HepG2 (cell line): ENCODE results near the gene BRD1. TPM values are rescaled to one million over a fixed set of nuclear protein-coding genes. Genes with fewer than 3 reads are reported as not detected.

Source experiments
- FOSL1 ChIP-seq: sonication (generic); formaldehyde crosslinking; IDR thresholded peaks from 2 replicates; pipeline ENCODE4 v1.9.0; 2021; ENCODE audit warnings: missing genetic modification reagents, borderline replicate concordance
- JUNB ChIP-seq: sonication (generic); formaldehyde crosslinking; IDR thresholded peaks from 2 replicates; pipeline ENCODE4 v1.8.0; 2022; ENCODE audit warnings: missing genetic modification reagents, mild to moderate bottlenecking, borderline replicate concordance
- ZBTB21 ChIP-seq: sonication (generic); formaldehyde crosslinking; IDR thresholded peaks from 2 replicates; pipeline ENCODE4 v1.4.0; 2020; ENCODE audit warnings: missing genetic modification reagents
- ZFP62 ChIP-seq: sonication (generic); formaldehyde crosslinking; IDR thresholded peaks from 2 replicates; pipeline ENCODE4 v1.4.0; 2020; ENCODE audit warnings: missing genetic modification reagents
- ZHX2 ChIP-seq, 2 experiments: sonication (generic) in 1 of 2; formaldehyde crosslinking in 1 of 2; IDR thresholded peaks; 2 replicates each; pipeline versions ENCODE4 v1.6.1 to v1.9.0; 2014 to 2022; ENCODE audit warnings: antibody characterized with exemption in 1 of 2, borderline replicate concordance in 1 of 2, inconsistent platforms in 1 of 2, low read depth in 1 of 2, missing genetic modification reagents in 1 of 2
- ZNF264 ChIP-seq: sonication (generic); formaldehyde crosslinking; IDR thresholded peaks from 2 replicates; pipeline ENCODE4 v1.4.0; 2020; ENCODE audit warnings: missing genetic modification reagents
- ZNF710 ChIP-seq: sonication (generic); formaldehyde crosslinking; IDR thresholded peaks from 2 replicates; pipeline ENCODE4 v1.5.0; 2020; ENCODE audit warnings: mild to moderate bottlenecking, missing genetic modification reagents, borderline replicate concordance
- polyA plus RNA-seq, 8 experiments: library from polyadenylated mRNA; depleted of rRNA in 3 of 8; stranded (reverse) in 7 of 8; unstranded in 1 of 8; fragments of >200 nt; fragmentation: Illumina TruSeq in 4 of 8; extraction: Trizol in 4 of 8; gene quantifications; 2 replicates each; pipeline versions ENCODE4 v1.2.1 to v1.2.3, GENCODE V29; 2011 to 2016; ENCODE audit warnings: low read depth in 4 of 8, missing spikeins in 1 of 8, mixed read lengths in 1 of 8; ENCODE audit not compliant: insufficient read depth in 1 of 8
- total RNA-seq, 5 experiments: library from RNA; depleted of rRNA; stranded (reverse); fragments of >200 nt; fragmentation: Illumina TruSeq; extraction: Trizol; gene quantifications; 2 replicates each; pipeline ENCODE4 v1.2.3, GENCODE V29; 2016; ENCODE audit warnings: low read depth in 1 of 5
- TF ChIP-seq, protein P1 (sequence below): sonication (generic); formaldehyde crosslinking; IDR thresholded peaks from 2 replicates; pipeline ENCODE4 v1.4.0; 2020; ENCODE audit warnings: missing genetic modification reagents, borderline replicate concordance
- TF ChIP-seq, protein P2 (sequence below): sonication (generic); formaldehyde crosslinking; IDR thresholded peaks from 2 replicates; pipeline ENCODE4 v1.4.0; 2020; ENCODE audit warnings: missing genetic modification reagents

BRD1 gene
- total and polyA plus RNA-seq, 2 of the 13 experiments (the other 11 are each of a cell fraction or from before 2014, with no cell fraction given), result 5.1 to 12.0 TPM

GRCh38 chr22:49764127-49764581 lies 63.5 kb downstream of the BRD1 start (continued):
- TF ChIP-seq JUNB (CRISPR knock-in tag) (no peak), ZNF264 (CRISPR knock-in tag) (no peak), FOSL1 (CRISPR knock-in tag) (no peak), ZFP62 (CRISPR knock-in tag) (no peak), ZNF710 (CRISPR knock-in tag) (no peak), ZHX2 (IDR thresholded peaks at IDR 0.05; ENCODE audit: low read depth) (no peak), ZHX2 (CRISPR knock-in tag; IDR thresholded peaks at IDR 0.05; ENCODE audit: borderline replicate concordance) (no peak), ZBTB21 (CRISPR knock-in tag) (no peak)
- TF ChIP-seq, protein P1, sequence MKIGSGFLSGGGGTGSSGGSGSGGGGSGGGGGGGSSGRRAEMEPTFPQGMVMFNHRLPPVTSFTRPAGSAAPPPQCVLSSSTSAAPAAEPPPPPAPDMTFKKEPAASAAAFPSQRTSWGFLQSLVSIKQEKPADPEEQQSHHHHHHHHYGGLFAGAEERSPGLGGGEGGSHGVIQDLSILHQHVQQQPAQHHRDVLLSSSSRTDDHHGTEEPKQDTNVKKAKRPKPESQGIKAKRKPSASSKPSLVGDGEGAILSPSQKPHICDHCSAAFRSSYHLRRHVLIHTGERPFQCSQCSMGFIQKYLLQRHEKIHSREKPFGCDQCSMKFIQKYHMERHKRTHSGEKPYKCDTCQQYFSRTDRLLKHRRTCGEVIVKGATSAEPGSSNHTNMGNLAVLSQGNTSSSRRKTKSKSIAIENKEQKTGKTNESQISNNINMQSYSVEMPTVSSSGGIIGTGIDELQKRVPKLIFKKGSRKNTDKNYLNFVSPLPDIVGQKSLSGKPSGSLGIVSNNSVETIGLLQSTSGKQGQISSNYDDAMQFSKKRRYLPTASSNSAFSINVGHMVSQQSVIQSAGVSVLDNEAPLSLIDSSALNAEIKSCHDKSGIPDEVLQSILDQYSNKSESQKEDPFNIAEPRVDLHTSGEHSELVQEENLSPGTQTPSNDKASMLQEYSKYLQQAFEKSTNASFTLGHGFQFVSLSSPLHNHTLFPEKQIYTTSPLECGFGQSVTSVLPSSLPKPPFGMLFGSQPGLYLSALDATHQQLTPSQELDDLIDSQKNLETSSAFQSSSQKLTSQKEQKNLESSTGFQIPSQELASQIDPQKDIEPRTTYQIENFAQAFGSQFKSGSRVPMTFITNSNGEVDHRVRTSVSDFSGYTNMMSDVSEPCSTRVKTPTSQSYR (CRISPR knock-in tag), result no peak
- TF ChIP-seq, protein P2, sequence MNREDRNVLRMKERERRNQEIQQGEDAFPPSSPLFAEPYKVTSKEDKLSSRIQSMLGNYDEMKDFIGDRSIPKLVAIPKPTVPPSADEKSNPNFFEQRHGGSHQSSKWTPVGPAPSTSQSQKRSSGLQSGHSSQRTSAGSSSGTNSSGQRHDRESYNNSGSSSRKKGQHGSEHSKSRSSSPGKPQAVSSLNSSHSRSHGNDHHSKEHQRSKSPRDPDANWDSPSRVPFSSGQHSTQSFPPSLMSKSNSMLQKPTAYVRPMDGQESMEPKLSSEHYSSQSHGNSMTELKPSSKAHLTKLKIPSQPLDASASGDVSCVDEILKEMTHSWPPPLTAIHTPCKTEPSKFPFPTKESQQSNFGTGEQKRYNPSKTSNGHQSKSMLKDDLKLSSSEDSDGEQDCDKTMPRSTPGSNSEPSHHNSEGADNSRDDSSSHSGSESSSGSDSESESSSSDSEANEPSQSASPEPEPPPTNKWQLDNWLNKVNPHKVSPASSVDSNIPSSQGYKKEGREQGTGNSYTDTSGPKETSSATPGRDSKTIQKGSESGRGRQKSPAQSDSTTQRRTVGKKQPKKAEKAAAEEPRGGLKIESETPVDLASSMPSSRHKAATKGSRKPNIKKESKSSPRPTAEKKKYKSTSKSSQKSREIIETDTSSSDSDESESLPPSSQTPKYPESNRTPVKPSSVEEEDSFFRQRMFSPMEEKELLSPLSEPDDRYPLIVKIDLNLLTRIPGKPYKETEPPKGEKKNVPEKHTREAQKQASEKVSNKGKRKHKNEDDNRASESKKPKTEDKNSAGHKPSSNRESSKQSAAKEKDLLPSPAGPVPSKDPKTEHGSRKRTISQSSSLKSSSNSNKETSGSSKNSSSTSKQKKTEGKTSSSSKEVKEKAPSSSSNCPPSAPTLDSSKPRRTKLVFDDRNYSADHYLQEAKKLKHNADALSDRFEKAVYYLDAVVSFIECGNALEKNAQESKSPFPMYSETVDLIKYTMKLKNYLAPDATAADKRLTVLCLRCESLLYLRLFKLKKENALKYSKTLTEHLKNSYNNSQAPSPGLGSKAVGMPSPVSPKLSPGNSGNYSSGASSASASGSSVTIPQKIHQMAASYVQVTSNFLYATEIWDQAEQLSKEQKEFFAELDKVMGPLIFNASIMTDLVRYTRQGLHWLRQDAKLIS (CRISPR knock-in tag), result no peak
- TF ChIP-seq, all 625 proteins: peak for 0
